ENCODE data around the gene OTUB2. TPM values are rescaled to one million over a fixed set of nuclear protein-coding genes. Genes with fewer than 3 reads are reported as not detected.
A peak's percentile ranks its signal among the peaks of the same experiment; 100 is the strongest.

OTUB2 gene
- total and polyA plus RNA-seq, 4 donors, result 0.28 to 0.92 (median 0.63) TPM

DNA sequence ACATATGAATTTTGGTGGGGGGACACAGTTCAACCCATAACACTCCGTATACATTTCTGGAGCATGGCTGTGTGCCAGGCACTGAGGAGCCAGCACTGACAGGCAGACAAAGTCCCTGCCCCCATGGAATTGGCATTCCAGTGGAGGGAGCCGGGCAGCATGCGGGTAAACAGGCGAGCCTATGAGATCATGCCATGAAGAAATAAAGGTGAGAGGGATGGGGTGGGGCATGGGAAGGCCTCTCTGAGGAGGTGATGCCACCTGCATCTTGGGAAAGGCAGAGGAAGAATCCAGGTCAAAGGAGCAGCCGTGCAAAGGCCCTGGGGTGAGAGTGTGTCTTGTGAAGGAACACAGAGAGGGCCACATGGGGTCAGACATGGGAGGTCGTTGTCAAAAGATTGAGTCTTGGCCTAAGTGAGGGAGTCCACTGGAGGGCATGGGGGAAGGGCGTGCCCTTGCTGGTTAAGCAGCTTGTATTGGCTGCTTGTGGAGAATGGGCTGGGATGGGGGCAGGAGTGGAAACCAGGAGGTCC, 3.6 kb downstream of the OTUB2 start:
- Histone ChIP-seq H3K9ac (ENCODE audit: low read depth in 1 of 2, low read length in 2 of 2) (peak overlapping the region in 1 of 2 donors; percentile 12), H3K36me3 (ENCODE audit: control insufficient read depth in 4 of 4, insufficient read depth in 3 of 4, low read depth in 1 of 4, low read length in 3 of 4) (no peaks in the 10 kb centered on the region), H3K27ac (ENCODE audit: low read depth in 1 of 2, low read length in 2 of 2) (no peak overlapping the region), H3K4me1 (ENCODE audit: control insufficient read depth in 4 of 4, insufficient read depth in 4 of 4, low read length in 3 of 4) (peaks cover 2 to 19% (median 8%) of the 10 kb centered on the region in 4 donors), H3K4me3 (ENCODE audit: low read depth in 1 of 3, low read length in 3 of 3) (no peak overlapping the region), H3K9me3 (ENCODE audit: control insufficient read depth in 4 of 4, low read length in 3 of 4) (no peaks in the 10 kb centered on the region), H3K27me3 (ENCODE audit: control insufficient read depth in 4 of 4, insufficient read depth in 4 of 4, low read length in 3 of 4) (no peaks in the 10 kb centered on the region)
- no peak for TF ChIP-seq JUND (IDR thresholded peaks at IDR 0.05)
- TF ChIP-seq GABPA (IDR thresholded peaks at IDR 0.05 in 1 of 2, conservative IDR thresholded peaks at IDR 0.05 in 1 of 2), result no peak
- TF ChIP-seq, protein P1, sequence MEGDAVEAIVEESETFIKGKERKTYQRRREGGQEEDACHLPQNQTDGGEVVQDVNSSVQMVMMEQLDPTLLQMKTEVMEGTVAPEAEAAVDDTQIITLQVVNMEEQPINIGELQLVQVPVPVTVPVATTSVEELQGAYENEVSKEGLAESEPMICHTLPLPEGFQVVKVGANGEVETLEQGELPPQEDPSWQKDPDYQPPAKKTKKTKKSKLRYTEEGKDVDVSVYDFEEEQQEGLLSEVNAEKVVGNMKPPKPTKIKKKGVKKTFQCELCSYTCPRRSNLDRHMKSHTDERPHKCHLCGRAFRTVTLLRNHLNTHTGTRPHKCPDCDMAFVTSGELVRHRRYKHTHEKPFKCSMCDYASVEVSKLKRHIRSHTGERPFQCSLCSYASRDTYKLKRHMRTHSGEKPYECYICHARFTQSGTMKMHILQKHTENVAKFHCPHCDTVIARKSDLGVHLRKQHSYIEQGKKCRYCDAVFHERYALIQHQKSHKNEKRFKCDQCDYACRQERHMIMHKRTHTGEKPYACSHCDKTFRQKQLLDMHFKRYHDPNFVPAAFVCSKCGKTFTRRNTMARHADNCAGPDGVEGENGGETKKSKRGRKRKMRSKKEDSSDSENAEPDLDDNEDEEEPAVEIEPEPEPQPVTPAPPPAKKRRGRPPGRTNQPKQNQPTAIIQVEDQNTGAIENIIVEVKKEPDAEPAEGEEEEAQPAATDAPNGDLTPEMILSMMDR (IDR thresholded peaks at IDR 0.05; ENCODE audit: low read depth, low read length, missing input control), result no peak
- TF ChIP-seq, protein P2, sequence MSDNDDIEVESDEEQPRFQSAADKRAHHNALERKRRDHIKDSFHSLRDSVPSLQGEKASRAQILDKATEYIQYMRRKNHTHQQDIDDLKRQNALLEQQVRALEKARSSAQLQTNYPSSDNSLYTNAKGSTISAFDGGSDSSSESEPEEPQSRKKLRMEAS (IDR thresholded peaks at IDR 0.05), result no peak
- TF ChIP-seq, protein P3, sequence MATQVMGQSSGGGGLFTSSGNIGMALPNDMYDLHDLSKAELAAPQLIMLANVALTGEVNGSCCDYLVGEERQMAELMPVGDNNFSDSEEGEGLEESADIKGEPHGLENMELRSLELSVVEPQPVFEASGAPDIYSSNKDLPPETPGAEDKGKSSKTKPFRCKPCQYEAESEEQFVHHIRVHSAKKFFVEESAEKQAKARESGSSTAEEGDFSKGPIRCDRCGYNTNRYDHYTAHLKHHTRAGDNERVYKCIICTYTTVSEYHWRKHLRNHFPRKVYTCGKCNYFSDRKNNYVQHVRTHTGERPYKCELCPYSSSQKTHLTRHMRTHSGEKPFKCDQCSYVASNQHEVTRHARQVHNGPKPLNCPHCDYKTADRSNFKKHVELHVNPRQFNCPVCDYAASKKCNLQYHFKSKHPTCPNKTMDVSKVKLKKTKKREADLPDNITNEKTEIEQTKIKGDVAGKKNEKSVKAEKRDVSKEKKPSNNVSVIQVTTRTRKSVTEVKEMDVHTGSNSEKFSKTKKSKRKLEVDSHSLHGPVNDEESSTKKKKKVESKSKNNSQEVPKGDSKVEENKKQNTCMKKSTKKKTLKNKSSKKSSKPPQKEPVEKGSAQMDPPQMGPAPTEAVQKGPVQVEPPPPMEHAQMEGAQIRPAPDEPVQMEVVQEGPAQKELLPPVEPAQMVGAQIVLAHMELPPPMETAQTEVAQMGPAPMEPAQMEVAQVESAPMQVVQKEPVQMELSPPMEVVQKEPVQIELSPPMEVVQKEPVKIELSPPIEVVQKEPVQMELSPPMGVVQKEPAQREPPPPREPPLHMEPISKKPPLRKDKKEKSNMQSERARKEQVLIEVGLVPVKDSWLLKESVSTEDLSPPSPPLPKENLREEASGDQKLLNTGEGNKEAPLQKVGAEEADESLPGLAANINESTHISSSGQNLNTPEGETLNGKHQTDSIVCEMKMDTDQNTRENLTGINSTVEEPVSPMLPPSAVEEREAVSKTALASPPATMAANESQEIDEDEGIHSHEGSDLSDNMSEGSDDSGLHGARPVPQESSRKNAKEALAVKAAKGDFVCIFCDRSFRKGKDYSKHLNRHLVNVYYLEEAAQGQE (IDR thresholded peaks at IDR 0.05), result no peak
- no peak for TF ChIP-seq RAD21 (IDR thresholded peaks at IDR 0.05)
- TF ChIP-seq FOXA1 (IDR thresholded peaks at IDR 0.05), result no peak
- TF ChIP-seq, protein P4, sequence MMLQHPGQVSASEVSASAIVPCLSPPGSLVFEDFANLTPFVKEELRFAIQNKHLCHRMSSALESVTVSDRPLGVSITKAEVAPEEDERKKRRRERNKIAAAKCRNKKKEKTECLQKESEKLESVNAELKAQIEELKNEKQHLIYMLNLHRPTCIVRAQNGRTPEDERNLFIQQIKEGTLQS (IDR thresholded peaks at IDR 0.05), result no peak
- no peak for TF ChIP-seq HNF4G (IDR thresholded peaks at IDR 0.05)
- DNase-seq (ENCODE audit: low spot score), result no peak
- WGBS, result 91% methylated on average over 7 of the region's 7 CpGs

DNA sequence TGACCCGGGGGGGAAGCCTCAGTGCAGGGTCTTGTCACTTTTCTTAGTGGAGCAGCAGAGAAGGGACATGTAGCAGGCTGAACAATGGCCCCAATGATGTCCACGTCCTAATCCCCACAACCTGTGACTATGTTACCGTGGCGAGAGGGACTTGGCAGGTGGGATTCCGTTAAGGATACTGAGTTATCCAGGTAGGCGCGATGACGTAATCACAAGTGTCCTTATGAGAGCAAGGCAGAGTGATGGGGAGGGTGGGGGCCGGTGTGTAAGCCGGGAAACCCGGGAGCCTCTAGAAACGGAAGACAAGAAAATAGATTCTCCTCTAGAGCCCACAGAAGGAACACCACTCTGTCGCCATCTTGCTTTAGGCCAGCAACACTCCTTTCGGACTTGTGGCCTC, 4.4 kb downstream of the OTUB2 start:
- Histone ChIP-seq H3K9me3 (ENCODE audit: control insufficient read depth in 4 of 4, low read length in 3 of 4) (no peaks in the 10 kb centered on the region), H3K9ac (ENCODE audit: low read depth in 1 of 2, low read length in 2 of 2) (no peak overlapping the region), H3K4me3 (ENCODE audit: low read depth in 1 of 3, low read length in 3 of 3) (no peak overlapping the region), H3K36me3 (ENCODE audit: control insufficient read depth in 4 of 4, insufficient read depth in 3 of 4, low read depth in 1 of 4, low read length in 3 of 4) (no peaks in the 10 kb centered on the region), H3K4me1 (ENCODE audit: control insufficient read depth in 4 of 4, insufficient read depth in 4 of 4, low read length in 3 of 4) (peaks cover 2 to 19% (median 8%) of the 10 kb centered on the region in 4 donors), H3K27me3 (ENCODE audit: control insufficient read depth in 4 of 4, insufficient read depth in 4 of 4, low read length in 3 of 4) (no peaks in the 10 kb centered on the region), H3K27ac (ENCODE audit: low read depth in 1 of 2, low read length in 2 of 2) (no peak overlapping the region)
- DNase-seq (ENCODE audit: low spot score), result no peak
- WGBS, result 96% methylated on average over 14 of the region's 14 CpGs
- TF ChIP-seq RAD21 (IDR thresholded peaks at IDR 0.05) (no peak), NR2F2 (IDR thresholded peaks at IDR 0.05) (no peak), YY1 (IDR thresholded peaks at IDR 0.05) (no peak), GABPA (IDR thresholded peaks at IDR 0.05 in 1 of 2, conservative IDR thresholded peaks at IDR 0.05 in 1 of 2) (no peak), FOXA2 (IDR thresholded peaks at IDR 0.05) (no peak), SP1 (IDR thresholded peaks at IDR 0.05) (no peak), TAF1 (conservative IDR thresholded peaks at IDR 0.05) (no peak), HNF4A (conservative IDR thresholded peaks at IDR 0.05) (no peak), JUND (IDR thresholded peaks at IDR 0.05) (no peak), HNF4G (IDR thresholded peaks at IDR 0.05) (no peak), EGR1 (IDR thresholded peaks at IDR 0.05; ENCODE audit: low read depth in 2 of 2) (no peak), FOXA1 (IDR thresholded peaks at IDR 0.05) (no peak)
- TF ChIP-seq, protein P5, sequence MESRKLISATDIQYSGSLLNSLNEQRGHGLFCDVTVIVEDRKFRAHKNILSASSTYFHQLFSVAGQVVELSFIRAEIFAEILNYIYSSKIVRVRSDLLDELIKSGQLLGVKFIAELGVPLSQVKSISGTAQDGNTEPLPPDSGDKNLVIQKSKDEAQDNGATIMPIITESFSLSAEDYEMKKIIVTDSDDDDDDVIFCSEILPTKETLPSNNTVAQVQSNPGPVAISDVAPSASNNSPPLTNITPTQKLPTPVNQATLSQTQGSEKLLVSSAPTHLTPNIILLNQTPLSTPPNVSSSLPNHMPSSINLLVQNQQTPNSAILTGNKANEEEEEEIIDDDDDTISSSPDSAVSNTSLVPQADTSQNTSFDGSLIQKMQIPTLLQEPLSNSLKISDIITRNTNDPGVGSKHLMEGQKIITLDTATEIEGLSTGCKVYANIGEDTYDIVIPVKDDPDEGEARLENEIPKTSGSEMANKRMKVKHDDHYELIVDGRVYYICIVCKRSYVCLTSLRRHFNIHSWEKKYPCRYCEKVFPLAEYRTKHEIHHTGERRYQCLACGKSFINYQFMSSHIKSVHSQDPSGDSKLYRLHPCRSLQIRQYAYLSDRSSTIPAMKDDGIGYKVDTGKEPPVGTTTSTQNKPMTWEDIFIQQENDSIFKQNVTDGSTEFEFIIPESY (IDR thresholded peaks at IDR 0.05), result no peak
- TF ChIP-seq, protein P1 (IDR thresholded peaks at IDR 0.05; ENCODE audit: low read depth, low read length, missing input control), result no peak
- TF ChIP-seq, protein P2 (IDR thresholded peaks at IDR 0.05), result no peak
- TF ChIP-seq, protein P3 (IDR thresholded peaks at IDR 0.05), result no peak
